ENCODE data around the gene URI1. TPM values are rescaled to one million over a fixed set of nuclear protein-coding genes. Genes with fewer than 3 reads are reported as not detected.

Gene URI1
- total RNA-seq, 2 donors from 2014 or later: 44.5 to 55.3 TPM

DNA sequence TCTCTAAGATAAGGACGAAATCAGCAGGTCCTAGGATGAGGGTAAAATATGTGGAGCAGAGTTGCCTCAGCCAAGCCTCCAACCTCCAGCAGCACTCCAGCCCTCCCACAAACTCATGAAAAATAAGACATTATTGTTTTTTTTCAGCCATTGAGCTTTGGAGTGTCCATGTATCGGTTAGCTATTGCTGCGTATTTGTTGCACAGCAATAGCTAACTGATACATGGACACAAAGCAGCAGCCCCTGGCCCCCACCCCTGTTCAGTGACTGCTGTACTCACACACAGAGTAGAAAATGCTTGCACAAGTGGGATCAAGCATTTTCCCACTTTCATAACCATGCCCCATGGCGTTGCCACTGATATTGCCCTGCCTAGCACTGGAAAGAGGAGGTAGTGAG is 19.1 kb upstream of the URI1 start:
- TF ChIP-seq, protein P1, sequence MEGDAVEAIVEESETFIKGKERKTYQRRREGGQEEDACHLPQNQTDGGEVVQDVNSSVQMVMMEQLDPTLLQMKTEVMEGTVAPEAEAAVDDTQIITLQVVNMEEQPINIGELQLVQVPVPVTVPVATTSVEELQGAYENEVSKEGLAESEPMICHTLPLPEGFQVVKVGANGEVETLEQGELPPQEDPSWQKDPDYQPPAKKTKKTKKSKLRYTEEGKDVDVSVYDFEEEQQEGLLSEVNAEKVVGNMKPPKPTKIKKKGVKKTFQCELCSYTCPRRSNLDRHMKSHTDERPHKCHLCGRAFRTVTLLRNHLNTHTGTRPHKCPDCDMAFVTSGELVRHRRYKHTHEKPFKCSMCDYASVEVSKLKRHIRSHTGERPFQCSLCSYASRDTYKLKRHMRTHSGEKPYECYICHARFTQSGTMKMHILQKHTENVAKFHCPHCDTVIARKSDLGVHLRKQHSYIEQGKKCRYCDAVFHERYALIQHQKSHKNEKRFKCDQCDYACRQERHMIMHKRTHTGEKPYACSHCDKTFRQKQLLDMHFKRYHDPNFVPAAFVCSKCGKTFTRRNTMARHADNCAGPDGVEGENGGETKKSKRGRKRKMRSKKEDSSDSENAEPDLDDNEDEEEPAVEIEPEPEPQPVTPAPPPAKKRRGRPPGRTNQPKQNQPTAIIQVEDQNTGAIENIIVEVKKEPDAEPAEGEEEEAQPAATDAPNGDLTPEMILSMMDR (IDR thresholded peaks at IDR 0.05): no peak
- ATAC-seq (ENCODE audit: insufficient number of reproducible peaks, low FRiP score, low read depth): no peak
- no peaks in the 10 kb centered on the region for H3K36me3 ChIP-seq
- no peaks in the 10 kb centered on the region for H3K27me3 ChIP-seq (replicated peaks; ENCODE audit: insufficient read depth)
- no peak overlapping the region for H3K4me3 ChIP-seq
- no peak for DNase-seq (ENCODE audit: low spot score)
- H3K27ac ChIP-seq: no peak overlapping the region
- no peaks in the 10 kb centered on the region for H3K9me3 ChIP-seq
- no peaks in the 10 kb centered on the region for H3K4me1 ChIP-seq (ENCODE audit: control insufficient read depth in 1 of 2, low read depth in 2 of 2)

DNA sequence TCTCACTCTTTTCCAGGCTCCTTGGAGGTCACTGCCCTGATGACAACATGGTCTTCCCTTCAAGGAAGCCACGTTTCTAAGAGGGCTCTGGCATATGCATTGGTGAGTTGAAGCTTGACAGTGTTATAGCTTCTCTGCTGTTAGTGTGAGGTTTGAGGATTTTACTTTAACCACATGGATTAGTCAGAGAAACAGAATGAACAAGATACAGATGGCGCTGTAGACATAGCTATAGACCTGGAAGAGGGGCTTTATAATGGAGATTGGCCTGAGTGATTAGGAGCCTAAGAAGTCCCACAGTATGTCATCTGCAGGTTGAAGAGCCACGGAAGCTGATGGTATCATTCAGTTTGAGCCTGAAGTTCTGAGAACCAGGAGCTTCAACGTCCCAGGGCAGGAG is 18.4 kb upstream of the URI1 start:
- DNase-seq (ENCODE audit: low spot score) (no peak), ATAC-seq (ENCODE audit: insufficient number of reproducible peaks, low FRiP score, low read depth) (no peak)
- TF ChIP-seq, protein P1 (IDR thresholded peaks at IDR 0.05): no peak
- Histone ChIP-seq H3K9me3 (no peaks in the 10 kb centered on the region), H3K36me3 (no peaks in the 10 kb centered on the region), H3K27me3 (replicated peaks; ENCODE audit: insufficient read depth) (no peaks in the 10 kb centered on the region), H3K27ac (no peak overlapping the region), H3K4me1 (ENCODE audit: control insufficient read depth in 1 of 2, low read depth in 2 of 2) (no peaks in the 10 kb centered on the region), H3K4me3 (no peak overlapping the region)

DNA sequence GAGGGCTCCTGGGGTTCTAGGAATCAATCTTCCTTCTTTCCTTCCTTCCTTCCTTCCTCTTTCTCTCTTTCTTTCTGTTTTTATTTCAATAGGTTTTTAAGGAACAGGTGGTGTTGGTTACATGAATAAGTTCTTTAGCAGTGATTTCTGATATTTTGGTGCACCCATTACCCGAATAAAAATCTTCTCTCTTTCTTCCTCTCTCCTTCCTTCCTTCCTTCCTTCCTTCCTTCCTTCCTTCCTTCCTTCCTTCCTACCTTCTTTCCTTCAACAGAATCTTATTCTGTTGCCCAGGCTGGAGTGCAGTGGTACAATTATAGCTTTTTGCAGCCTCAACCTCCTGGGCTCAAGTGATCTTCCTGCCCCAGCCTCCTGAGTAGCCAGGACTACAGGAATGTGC is 16.0 kb upstream of the URI1 start:
- H3K27ac ChIP-seq: no peak overlapping the region
- H3K36me3 ChIP-seq: no peaks in the 10 kb centered on the region
- no peak for ATAC-seq (ENCODE audit: insufficient number of reproducible peaks, low FRiP score, low read depth)
- TF ChIP-seq, protein P1 (IDR thresholded peaks at IDR 0.05): no peak
- no peaks in the 10 kb centered on the region for H3K4me1 ChIP-seq (ENCODE audit: control insufficient read depth in 1 of 2, low read depth in 2 of 2)
- H3K27me3 ChIP-seq (replicated peaks; ENCODE audit: insufficient read depth): no peaks in the 10 kb centered on the region
- no peaks in the 10 kb centered on the region for H3K9me3 ChIP-seq
- no peak overlapping the region for H3K4me3 ChIP-seq
- no peak for DNase-seq (ENCODE audit: low spot score)

DNA sequence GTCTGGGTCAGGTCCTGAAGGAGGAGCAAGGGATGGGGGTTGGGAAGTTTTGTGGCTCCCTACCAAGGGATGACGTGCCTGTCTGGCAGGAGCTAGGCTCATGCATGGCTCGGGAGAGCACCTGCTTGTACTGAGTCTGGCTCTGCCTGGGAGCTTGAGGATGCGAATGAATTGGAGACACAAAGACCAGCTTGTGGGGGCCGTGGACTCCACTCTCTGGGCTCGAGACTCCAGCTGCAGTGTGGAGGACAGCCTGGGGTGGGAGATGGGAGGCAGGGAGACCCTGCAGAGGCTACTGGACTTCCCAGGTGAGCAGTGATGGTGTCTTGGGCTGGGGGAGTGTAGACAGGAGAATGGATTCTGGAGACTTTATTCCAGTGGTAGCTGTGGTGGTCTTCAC is 15.2 kb upstream of the URI1 start:
- no peak overlapping the region for H3K4me3 ChIP-seq
- no peak for ATAC-seq (ENCODE audit: insufficient number of reproducible peaks, low FRiP score, low read depth)
- no peak overlapping the region for H3K27ac ChIP-seq
- no peaks in the 10 kb centered on the region for H3K27me3 ChIP-seq (replicated peaks; ENCODE audit: insufficient read depth)
- no peaks in the 10 kb centered on the region for H3K4me1 ChIP-seq (ENCODE audit: control insufficient read depth in 1 of 2, low read depth in 2 of 2)
- H3K9me3 ChIP-seq: no peaks in the 10 kb centered on the region
- H3K36me3 ChIP-seq: no peaks in the 10 kb centered on the region
- TF ChIP-seq, protein P1 (IDR thresholded peaks at IDR 0.05): no peak
- no peak for DNase-seq (ENCODE audit: low spot score)

DNA sequence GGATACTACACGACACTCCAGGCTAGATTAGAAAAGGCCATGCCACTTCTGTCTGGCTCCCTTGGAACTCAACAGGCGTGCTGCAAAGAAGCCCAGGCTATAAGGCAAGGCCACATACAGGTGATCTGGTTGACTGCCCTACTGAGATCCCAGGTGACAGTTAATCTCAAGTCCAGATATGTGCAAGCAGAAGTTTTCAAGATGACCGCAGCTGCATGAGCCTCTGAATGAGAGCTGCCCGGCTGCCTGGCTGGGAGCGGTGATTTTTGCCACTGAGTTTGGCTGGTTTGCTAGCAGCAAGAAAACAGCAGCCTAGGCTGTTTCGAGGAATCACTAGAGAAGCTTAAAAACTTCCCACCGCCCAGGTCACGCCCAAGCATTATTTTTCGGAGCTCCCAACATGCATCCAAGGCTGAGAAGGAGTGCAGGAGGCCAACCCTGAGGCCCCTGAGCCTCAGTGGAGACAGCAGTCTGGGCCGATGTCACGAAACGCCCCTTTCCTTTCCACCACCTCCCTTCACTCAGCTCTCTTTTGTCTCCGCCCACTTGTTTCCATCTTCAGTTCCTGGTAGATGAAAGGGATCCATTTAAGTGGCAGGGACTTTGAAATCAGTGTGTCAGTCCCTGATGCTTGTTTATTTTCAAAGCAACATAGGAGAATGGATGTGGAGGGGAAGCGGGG is 14.0 kb upstream of the URI1 start:
- H3K36me3 ChIP-seq: no peaks in the 10 kb centered on the region
- TF ChIP-seq, protein P1 (IDR thresholded peaks at IDR 0.05): no peak
- no peak for ATAC-seq (ENCODE audit: insufficient number of reproducible peaks, low FRiP score, low read depth)
- H3K9me3 ChIP-seq: no peaks in the 10 kb centered on the region
- H3K27me3 ChIP-seq (replicated peaks; ENCODE audit: insufficient read depth): no peaks in the 10 kb centered on the region
- no peak overlapping the region for H3K4me3 ChIP-seq
- no peaks in the 10 kb centered on the region for H3K4me1 ChIP-seq (ENCODE audit: control insufficient read depth in 1 of 2, low read depth in 2 of 2)
- no peak for DNase-seq (ENCODE audit: low spot score)
- no peak overlapping the region for H3K27ac ChIP-seq
